ENCODE data around the gene BRICD5. TPM values are rescaled to one million over a fixed set of nuclear protein-coding genes. Genes with fewer than 3 reads are reported as not detected.
"Not testable (repeated sequence)": the region's sequence is repeated elsewhere in the genome, so short reads cannot be mapped to it uniquely, and the experiment has no call there.

The BRICD5 gene
- total RNA-seq, 1 experiment from 2014 or later = 2.1 TPM

GRCh38 chr16:2203119-2203688, 7.5 kb downstream of the BRICD5 start:
- not testable (repeated sequence) for DNase-seq (ENCODE audit: extremely low read depth, low read depth)

- DNase-seq (ENCODE audit: extremely low read depth, low read depth) = no peak
Measured at GRCh38 chr16:2200313-2200712, 10.3 kb downstream of the BRICD5 start.

GRCh38 chr16:2199621-2200139, 11.0 kb downstream of the BRICD5 start:
- DNase-seq (ENCODE audit: extremely low read depth, low read depth) = no peak

GRCh38 chr16:2199095-2199494, 11.6 kb downstream of the BRICD5 start:
- DNase-seq (ENCODE audit: extremely low read depth, low read depth) = no peak

GRCh38 chr16:2198283-2198682, 12.4 kb downstream of the BRICD5 start:
- no peak for DNase-seq (ENCODE audit: extremely low read depth, low read depth)

GRCh38 chr16:2197765-2198164, 12.9 kb downstream of the BRICD5 start:
- no peak for DNase-seq (ENCODE audit: extremely low read depth, low read depth)

GRCh38 chr16:2196981-2197511, 13.6 kb downstream of the BRICD5 start:
- no peak for DNase-seq (ENCODE audit: extremely low read depth, low read depth)

GRCh38 chr16:2196162-2196980, 14.3 kb downstream of the BRICD5 start, which contains the start of gene CASKIN1:
Gene CASKIN1 (minus strand): TSS chr16:2196605. CDS start chr16:2196432, 173 bp downstream.
- DNase-seq (ENCODE audit: extremely low read depth, low read depth) = no peak

- no peak for DNase-seq (ENCODE audit: extremely low read depth, low read depth)
Measured at GRCh38 chr16:2195322-2196161, 15.1 kb downstream of the BRICD5 start.

GRCh38 chr16:2194852-2195321, 15.8 kb downstream of the BRICD5 start:
- DNase-seq (ENCODE audit: extremely low read depth, low read depth) = peak; percentile 59

GRCh38 chr16:2194166-2194834, 16.4 kb downstream of the BRICD5 start:
- no peak for DNase-seq (ENCODE audit: extremely low read depth, low read depth)

- no peak for DNase-seq (ENCODE audit: extremely low read depth, low read depth)
Measured at GRCh38 chr16:2191446-2191706, 19.3 kb downstream of the BRICD5 start.

GRCh38 chr16:2190659-2191445, 19.8 kb downstream of the BRICD5 start:
- no peak for DNase-seq (ENCODE audit: extremely low read depth, low read depth)

- DNase-seq (ENCODE audit: extremely low read depth, low read depth) = no peak
Measured at GRCh38 chr16:2190002-2190658, 20.5 kb downstream of the BRICD5 start.

GRCh38 chr16:2189252-2189893, 21.3 kb downstream of the BRICD5 start:
- DNase-seq (ENCODE audit: extremely low read depth, low read depth) = no peak

- no peak for DNase-seq (ENCODE audit: extremely low read depth, low read depth)
Measured at GRCh38 chr16:2188395-2188794, 22.3 kb downstream of the BRICD5 start.

- no peak for DNase-seq (ENCODE audit: extremely low read depth, low read depth)
Measured at GRCh38 chr16:2187212-2187611, 23.5 kb downstream of the BRICD5 start.

GRCh38 chr16:2186505-2186904, 24.2 kb downstream of the BRICD5 start:
- no peak for DNase-seq (ENCODE audit: extremely low read depth, low read depth)

- no peak for DNase-seq (ENCODE audit: extremely low read depth, low read depth)
Measured at GRCh38 chr16:2186064-2186463, 24.6 kb downstream of the BRICD5 start.
